HepG2 (cell line): ENCODE measurements around the gene SYNE3. TPM values are rescaled to one million over a fixed set of nuclear protein-coding genes. Genes with fewer than 3 reads are reported as not detected.
A peak's percentile ranks its signal among the peaks of the same experiment; 100 is the strongest.

Experiments used
- ATAC-seq: fragments of 200-7000 bp; cut with Tn5 transposase; 3 replicates; pipeline ENCODE4 v1.9.1; 2020; ENCODE audit warnings: mild to moderate bottlenecking, moderate library complexity
- BruUV-seq: library from RNA; stranded (reverse); fragments of 400-500 nt; replicated peaks from 2 replicates; lab custom pipeline; 2021; lab: Mats Ljungman, UMichigan
- CTCF ChIA-PET: fragments of 300-600 bp; formaldehyde crosslinking; extraction: SDS; loops from one replicate; lab custom pipeline; 2021; ENCODE audit warnings: low total read pairs, inconsistent platforms, low intra/inter-chr PET ratio; lab: Yijun Ruan, JAX
- POLR2A ChIA-PET: fragments of 350-600 bp; sonication (Branson Sonifier 250); formaldehyde crosslinking; loops from one replicate; lab custom pipeline; 2020; ENCODE audit warnings: antibody characterized with exemption, inconsistent platforms; lab: Yijun Ruan, JAX
- DNase-seq: peaks from one replicate; pipeline ENCODE4 v3.0.0-alpha.2; 2015; ENCODE audit warnings: low spot score
- FAIRE-seq: peaks from 3 replicates; lab custom pipeline; 2011; peaks lifted over from hg19 to GRCh38; lab: Jason Lieb, UNC
- H2AFZ ChIP-seq: one replicate; pipeline ENCODE4 v1.6.1; 2011; ENCODE audit warnings: low read length, inconsistent platforms
- H3K27ac ChIP-seq: fragments of 300-600 bp; 3 replicates; pipeline ENCODE4 v1.8.0; 2011; ENCODE audit warnings: mixed run types, mild to moderate bottlenecking, mixed read lengths, low read length, inconsistent platforms; ENCODE audit not compliant: insufficient read depth; ENCODE audit errors: extremely low read length
- H3K27me3 ChIP-seq, 2 experiments: fragments of 200-600 bp in 1 of 2; 2 replicates in 1 of 2; 3 replicates in 1 of 2; pipeline versions ENCODE4 v1.6.0 to v1.8.0; 2011; ENCODE audit warnings: low read length in 2 of 2, mild to moderate bottlenecking in 2 of 2, moderate library complexity in 2 of 2, inconsistent platforms in 1 of 2; ENCODE audit not compliant: insufficient read depth in 2 of 2, control insufficient read depth in 1 of 2
- H3K36me3 ChIP-seq, 2 experiments: fragments of 200-600 bp in 1 of 2; replicated peaks in 1 of 2; 2 replicates in 1 of 2; 3 replicates in 1 of 2; pipeline versions ENCODE4 v1.5.1 to v1.8.0; 2011; ENCODE audit warnings: low read length in 2 of 2, inconsistent platforms in 1 of 2; ENCODE audit not compliant: insufficient read depth in 2 of 2, control insufficient read depth in 1 of 2
- H3K4me1 ChIP-seq: 2 replicates; pipeline ENCODE4 v1.5.1; 2012; ENCODE audit warnings: low read length, inconsistent platforms; ENCODE audit not compliant: insufficient read depth
- H3K4me2 ChIP-seq: 2 replicates; pipeline ENCODE4 v1.6.0; 2011; ENCODE audit warnings: low read depth, low read length, inconsistent platforms
- H3K4me3 ChIP-seq, 3 experiments: fragments of 200-600 bp in 1 of 3; sonication (generic), shearing (Covaris generic) in 1 of 3; replicated peaks in 1 of 3; 2 replicates each; pipeline ENCODE4 v1.5.1; 2011 to 2016; ENCODE audit warnings: low read length in 3 of 3, inconsistent platforms in 2 of 3, low read depth in 2 of 3, mild to moderate bottlenecking in 2 of 3, control low read depth in 1 of 3, mixed read lengths in 1 of 3; ENCODE audit not compliant: insufficient read depth in 1 of 3
- H3K79me2 ChIP-seq: one replicate; pipeline ENCODE4 v1.6.1; 2011; ENCODE audit warnings: low read length, inconsistent platforms; ENCODE audit not compliant: insufficient read depth
- H3K9ac ChIP-seq: 2 replicates; pipeline ENCODE4 v1.6.0; 2011; ENCODE audit warnings: mild to moderate bottlenecking, low read depth, low read length, inconsistent platforms; ENCODE audit not compliant: insufficient read depth
- H3K9me3 ChIP-seq: 2 replicates; pipeline ENCODE4 v1.5.1; 2012; ENCODE audit warnings: mild to moderate bottlenecking, low read length
- H4K20me1 ChIP-seq: 2 replicates; pipeline ENCODE4 v1.6.0; 2011; ENCODE audit warnings: inconsistent platforms, mild to moderate bottlenecking, low read length, moderate library complexity; ENCODE audit not compliant: insufficient read depth
- BATF2 ChIP-seq: sonication (generic); formaldehyde crosslinking; IDR thresholded peaks from 2 replicates; pipeline ENCODE4 v1.8.0; 2022; ENCODE audit warnings: mild to moderate bottlenecking, missing genetic modification reagents, moderate library complexity
- ELF1 ChIP-seq: sonication (generic); formaldehyde crosslinking; IDR thresholded peaks from 2 replicates; pipeline ENCODE4 v1.4.0; 2020; ENCODE audit warnings: missing genetic modification reagents
- FOSL2 ChIP-seq: sonication (generic); formaldehyde crosslinking; IDR thresholded peaks from 2 replicates; pipeline ENCODE4 v1.4.0; 2020; ENCODE audit warnings: missing genetic modification reagents
- IKZF1 ChIP-seq: fragments of 450-650 bp; IDR thresholded peaks from 2 replicates; pipeline ENCODE4 v1.7.1; 2016
- KDM5B ChIP-seq: sonication (generic); formaldehyde crosslinking; IDR thresholded peaks from 2 replicates; pipeline ENCODE4 v1.4.0; 2020; ENCODE audit warnings: missing genetic modification reagents, mild to moderate bottlenecking, borderline replicate concordance
- MAF1 ChIP-seq: sonication (generic); formaldehyde crosslinking; IDR thresholded peaks from 2 replicates; pipeline ENCODE4 v1.5.0; 2020; ENCODE audit warnings: missing genetic modification reagents, borderline replicate concordance
- NCOA1 ChIP-seq: sonication (generic); formaldehyde crosslinking; IDR thresholded peaks from 2 replicates; pipeline ENCODE4 v1.9.0; 2021; ENCODE audit warnings: missing genetic modification reagents
- SAFB2 ChIP-seq: sonication (generic); formaldehyde crosslinking; IDR thresholded peaks from 2 replicates; pipeline ENCODE4 v1.5.1; 2020; ENCODE audit warnings: missing genetic modification reagents, low read depth, mild to moderate bottlenecking, borderline replicate concordance
- SMARCC2 ChIP-seq: fragments of 450-650 bp; IDR thresholded peaks from 2 replicates; pipeline ENCODE4 v1.6.1; 2017; ENCODE audit warnings: antibody characterized with exemption, mild to moderate bottlenecking
- SOX6 ChIP-seq, 2 experiments: fragments of 450-650 bp in 1 of 2; sonication (generic) in 1 of 2; formaldehyde crosslinking in 1 of 2; IDR thresholded peaks; 2 replicates each; pipeline versions ENCODE4 v1.4.0 to v1.6.1; 2017 to 2020; ENCODE audit warnings: antibody characterized with exemption in 1 of 2, mild to moderate bottlenecking in 1 of 2, missing genetic modification reagents in 1 of 2
- XRCC5 ChIP-seq: fragments of 200-400 bp; formaldehyde crosslinking; optimal IDR thresholded peaks from 2 replicates; pipeline ENCODE3; 2017; ENCODE audit warnings: mild to moderate bottlenecking, low read length
- ZGPAT ChIP-seq: IDR thresholded peaks from 2 replicates; pipeline ENCODE4 v1.6.1; 2016; ENCODE audit warnings: mild to moderate bottlenecking
- ZNF629 ChIP-seq: sonication (generic); formaldehyde crosslinking; conservative IDR thresholded peaks from 2 replicates; pipeline ENCODE4 v1.5.0; 2020; ENCODE audit warnings: missing genetic modification reagents
- ZNF841 ChIP-seq: sonication (generic); formaldehyde crosslinking; IDR thresholded peaks from 2 replicates; pipeline ENCODE4 v1.8.1; 2023; ENCODE audit warnings: missing genetic modification reagents, borderline replicate concordance
- WGBS: methylation state at CpG from one replicate; pipeline ENCODE4 v1.1.6; 2017; ENCODE audit warnings: low lambda C conversion rate; 5-methylcytosine and 5-hydroxymethylcytosine counted together
- in situ Hi-C: cut with HindIII; loops from 2 replicates; pipeline ENCODE4 v1.10.0; 2017; ENCODE audit warnings: low pct_unique_long_range_greater_than_20kb; ENCODE audit not compliant: extremely low pct_ligation_motif_present
- intact Hi-C: fragments of 100-400 bp; cut with micrococcal nuclease; formaldehyde crosslinking; loops from one replicate; pipeline ENCODE4 v1.10.0; 2022; ENCODE audit not compliant: unreplicated experiment
- polyA plus RNA-seq, 8 experiments: library from polyadenylated mRNA; depleted of rRNA in 3 of 8; stranded (reverse) in 7 of 8; unstranded in 1 of 8; fragments of >200 nt; fragmentation: Illumina TruSeq in 4 of 8; extraction: Trizol in 4 of 8; gene quantifications; 2 replicates each; pipeline versions ENCODE4 v1.2.1 to v1.2.3, GENCODE V29; 2011 to 2016; ENCODE audit warnings: low read depth in 4 of 8, missing spikeins in 1 of 8, mixed read lengths in 1 of 8; ENCODE audit not compliant: insufficient read depth in 1 of 8
- total RNA-seq, 5 experiments: library from RNA; depleted of rRNA; stranded (reverse); fragments of >200 nt; fragmentation: Illumina TruSeq; extraction: Trizol; gene quantifications; 2 replicates each; pipeline ENCODE4 v1.2.3, GENCODE V29; 2016; ENCODE audit warnings: low read depth in 1 of 5

Gene SYNE3
- total and polyA plus RNA-seq, 2 of the 13 experiments (the other 11 are each of a cell fraction or from before 2014, with no cell fraction given) = 7.8 to 8.0 TPM

GRCh38 chr14:95508377-95508776 lies 8.1 kb downstream of the SYNE3 start (continued):
- TF ChIP-seq KDM5B = no peak
- no peak for TF ChIP-seq IKZF1
- no peak for TF ChIP-seq SMARCC2
- no peak for TF ChIP-seq ELF1 (CRISPR knock-in tag)
- TF ChIP-seq SOX6 (IDR thresholded peaks at IDR 0.05) = no peak
- TF ChIP-seq SOX6 (CRISPR knock-in tag; IDR thresholded peaks at IDR 0.05) = no peak
- no peak for TF ChIP-seq SAFB2 (CRISPR knock-in tag)
- no peak for TF ChIP-seq NCOA1 (CRISPR knock-in tag)
- no peak for TF ChIP-seq MAF1 (CRISPR knock-in tag)

- POLR2A ChIA-PET = no interaction called here
- no TSS peak for BruUV-seq
- intact Hi-C loops = no loop called here
- CTCF ChIA-PET = no interaction called here
- Histone ChIP-seq H3K27ac (no peak overlapping the region), H3K4me1 (peaks cover 20% of the 10 kb centered on the region), H3K9ac (no peak overlapping the region), H3K4me3 (no peak overlapping the region), H3K79me2 (peaks cover 15% of the 10 kb centered on the region), H3K27me3 (no peaks in the 10 kb centered on the region), H4K20me1 (no peaks in the 10 kb centered on the region), H3K4me2 (no peak overlapping the region), H2AFZ (no peak overlapping the region), H3K9me3 (no peaks in the 10 kb centered on the region), H3K36me3 (peaks cover 1 to 8% of the 10 kb centered on the region in 2 experiments; a peak in 3 of 5 replicates)
- DNase-seq (no peak), FAIRE-seq (no peak), ATAC-seq (no peak)
- in situ Hi-C loops = no loop called here
- 100% methylated on average over 3 of the region's 3 CpGs for WGBS
- 0 out of 2 replicates have a peak, but pooled peaks have one; percentile 7 for TF ChIP-seq FOSL2 (CRISPR knock-in tag)
- TF ChIP-seq ZNF841 = no peak
- no peak for TF ChIP-seq ZGPAT (CRISPR knock-in tag)
- no peak for TF ChIP-seq XRCC5
- no peak for TF ChIP-seq ZNF629
- no peak for TF ChIP-seq BATF2
These were observed 8.7 kb downstream of the SYNE3 start for GRCh38 chr14:95507701-95508103.
